K562 (cell line): ENCODE results near the gene PDE2A. TPM values are rescaled to one million over a fixed set of nuclear protein-coding genes. Genes with fewer than 3 reads are reported as not detected.

ENCODE experiments used
- ATAC-seq: fragments of 200-7000 bp; cut with Tn5 transposase; 3 replicates; pipeline ENCODE4 v1.9.1; 2020; ENCODE audit warnings: moderate library complexity
- BruUV-seq: library from RNA; stranded (reverse); fragments of 400-500 nt; replicated peaks from 2 replicates; lab custom pipeline; 2021; lab: Mats Ljungman, UMichigan
- CTCF ChIA-PET: fragments of 300-600 bp; formaldehyde crosslinking; extraction: SDS; loops from one replicate; lab custom pipeline; 2021; ENCODE audit warnings: low intra/inter-chr PET ratio; lab: Yijun Ruan, JAX
- POLR2A ChIA-PET: fragments of 300-600, 350-650 bp; sonication (Branson Sonifier 250); formaldehyde crosslinking; extraction: SDS; loops from one replicate; lab custom pipeline; 2021; ENCODE audit warnings: antibody characterized with exemption, inconsistent platforms; lab: Yijun Ruan, JAX
- DNase-seq, 4 experiments: peaks; one replicate each; pipeline versions ENCODE4 v3.0.0 to v3.0.0-alpha.2; 2011 to 2018; ENCODE audit warnings: low spot score in 3 of 4, mixed read lengths in 3 of 4; ENCODE audit errors: extremely low read depth in 1 of 4
- FAIRE-seq: peaks from 2 replicates; lab custom pipeline; 2011; peaks lifted over from hg19 to GRCh38; lab: Jason Lieb, UNC
- H2AFZ ChIP-seq: 2 replicates; pipeline ENCODE4 v1.6.0; 2011; ENCODE audit warnings: low read depth, low read length, control low read depth, inconsistent platforms
- H3K27ac ChIP-seq: fragments of 200-600 bp; 3 replicates; pipeline ENCODE4 v1.8.0; 2011; ENCODE audit warnings: low read depth, mild to moderate bottlenecking, control low read depth, inconsistent platforms, low read length, moderate library complexity, mixed read lengths; ENCODE audit errors: extremely low read depth
- H3K27me3 ChIP-seq, 2 experiments: fragments of 300-600 bp in 1 of 2; 2 replicates in 1 of 2; 3 replicates in 1 of 2; pipeline versions ENCODE4 v1.6.0 to v1.8.0; 2011; ENCODE audit warnings: inconsistent platforms in 2 of 2, low read length in 2 of 2, mild to moderate bottlenecking in 1 of 2, mixed read lengths in 1 of 2, moderate library complexity in 1 of 2; ENCODE audit not compliant: control insufficient read depth in 2 of 2, insufficient read depth in 2 of 2
- H3K36me3 ChIP-seq: fragments of 300-600 bp; 3 replicates; pipeline ENCODE4 v1.8.0; 2011; ENCODE audit warnings: mild to moderate bottlenecking, low read length, inconsistent platforms; ENCODE audit not compliant: control insufficient read depth, insufficient read depth
- H3K4me1 ChIP-seq, 2 experiments: fragments of 200-600 bp in 1 of 2; replicated peaks in 1 of 2; 2 replicates in 1 of 2; 3 replicates in 1 of 2; pipeline versions ENCODE4 v1.5.1 to v1.8.0; 2011; ENCODE audit warnings: inconsistent platforms in 2 of 2, low read length in 2 of 2, mild to moderate bottlenecking in 1 of 2, mixed read lengths in 1 of 2, moderate library complexity in 1 of 2; ENCODE audit not compliant: control insufficient read depth in 2 of 2, insufficient read depth in 2 of 2
- H3K4me2 ChIP-seq: 2 replicates; pipeline ENCODE4 v1.6.1; 2011; ENCODE audit warnings: low read length, control low read depth, inconsistent platforms, mixed read lengths; ENCODE audit not compliant: insufficient read depth
- H3K4me3 ChIP-seq: fragments of 200-600 bp; sonication (generic), shearing (Covaris generic); 2 replicates; pipeline ENCODE4 v1.5.1; 2016; ENCODE audit warnings: control low read depth, inconsistent platforms
- H3K79me2 ChIP-seq: fragments of 200-600 bp; 3 replicates; pipeline ENCODE4 v1.8.0; 2011; ENCODE audit warnings: low read length, inconsistent platforms; ENCODE audit not compliant: control insufficient read depth, insufficient read depth
- H3K9ac ChIP-seq, 2 experiments: 2 replicates each; pipeline versions ENCODE4 v1.6.0 to v1.6.1; 2011; ENCODE audit warnings: low read depth in 2 of 2, low read length in 2 of 2, control low read depth in 1 of 2, inconsistent platforms in 1 of 2, mild to moderate bottlenecking in 1 of 2, mixed read lengths in 1 of 2; ENCODE audit not compliant: insufficient read depth in 1 of 2
- H3K9me1 ChIP-seq: one replicate; pipeline ENCODE4 v1.6.0; 2011; ENCODE audit warnings: inconsistent platforms, mild to moderate bottlenecking, low read length, moderate library complexity; ENCODE audit not compliant: control insufficient read depth, insufficient read depth
- H3K9me3 ChIP-seq: replicated peaks from 2 replicates; pipeline ENCODE4 v1.5.1; 2011; ENCODE audit warnings: low read depth, low read length, inconsistent platforms; ENCODE audit not compliant: control insufficient read depth, insufficient read depth
- H4K20me1 ChIP-seq: replicated peaks from 2 replicates; pipeline ENCODE4 v1.6.1; 2011; ENCODE audit warnings: low read length, inconsistent platforms, mixed read lengths; ENCODE audit not compliant: control insufficient read depth, insufficient read depth
- ETV5 ChIP-seq: sonication (generic); formaldehyde crosslinking; IDR thresholded peaks from 2 replicates; pipeline ENCODE4 v1.4.0; 2020; ENCODE audit warnings: low read depth, mild to moderate bottlenecking, missing genetic modification reagents
- FOXJ2 ChIP-seq: fragments of 200-800 bp; sonication (Bioruptor generic); IDR thresholded peaks from 2 replicates; pipeline ENCODE4 v1.6.1; 2016; ENCODE audit warnings: missing genetic modification characterization, missing compliant biosample characterization
- GABPB1 ChIP-seq: sonication (generic); formaldehyde crosslinking; IDR thresholded peaks from 2 replicates; pipeline ENCODE4 v1.8.0; 2022; ENCODE audit warnings: mild to moderate bottlenecking, missing genetic modification reagents
- HNRNPUL1 ChIP-seq: fragments of 200-400 bp; formaldehyde crosslinking; IDR thresholded peaks from 2 replicates; pipeline ENCODE4 v1.6.1; 2017; ENCODE audit warnings: low read length
- MAZ ChIP-seq, 2 experiments: fragments of 450-650 bp in 1 of 2; sonication (generic) in 1 of 2; formaldehyde crosslinking; IDR thresholded peaks in 1 of 2; conservative IDR thresholded peaks in 1 of 2; 2 replicates each; pipeline versions ENCODE4 v1.4.0 to v1.5.0; 2020; ENCODE audit warnings: mild to moderate bottlenecking in 1 of 2, missing genetic modification reagents in 1 of 2
- MXD1 ChIP-seq: fragments of 250-450 bp; sonication (Bioruptor Pico); IDR thresholded peaks from 2 replicates; pipeline ENCODE4 v1.8.0; 2021; ENCODE audit warnings: borderline replicate concordance, mild to moderate bottlenecking, moderate library complexity; ENCODE audit not compliant: poor library complexity, severe bottlenecking
- POLR2G ChIP-seq: fragments of 200-400 bp; formaldehyde crosslinking; IDR thresholded peaks from 2 replicates; pipeline ENCODE4 v1.6.1; 2017; ENCODE audit warnings: low read depth, mild to moderate bottlenecking, antibody characterized with exemption, low read length, moderate library complexity
- PRMT5 ChIP-seq: sonication (generic); formaldehyde crosslinking; IDR thresholded peaks from 2 replicates; pipeline ENCODE4 v1.5.0; 2020; ENCODE audit warnings: missing genetic modification reagents
- RCOR1 ChIP-seq, 2 experiments: IDR thresholded peaks; 2 replicates each; pipeline ENCODE4 v1.6.1; 2012; ENCODE audit warnings: low read depth in 2 of 2, low read length in 2 of 2, borderline replicate concordance in 1 of 2, improper control_type of control experiment in 1 of 2
- SMARCC2 ChIP-seq: fragments of 450-650 bp; IDR thresholded peaks from 2 replicates; pipeline ENCODE4 v1.6.1; 2017; ENCODE audit warnings: antibody characterized with exemption, moderate library complexity, mild to moderate bottlenecking, low read depth
- SRF ChIP-seq, 2 experiments: fragments of 250-450, 450-650 bp in 1 of 2; sonication (Bioruptor Pico) in 1 of 2; sonication (generic) in 1 of 2; formaldehyde crosslinking; IDR thresholded peaks; 2 replicates each; pipeline versions ENCODE4 v1.5.0 to v1.5.1; 2020 to 2022; ENCODE audit warnings: mild to moderate bottlenecking in 1 of 2, missing genetic modification reagents in 1 of 2
- SRSF9 ChIP-seq: fragments of 200-400 bp; formaldehyde crosslinking; IDR thresholded peaks from 2 replicates; pipeline ENCODE4 v1.6.1; 2017; ENCODE audit warnings: low read depth, low read length, borderline replicate concordance
- ZBTB7A ChIP-seq: IDR thresholded peaks from 2 replicates; pipeline ENCODE4 v1.6.1; 2011; ENCODE audit warnings: low read depth, mild to moderate bottlenecking, low read length, moderate library complexity, borderline replicate concordance; ENCODE audit not compliant: control insufficient read depth
- ZNF146 ChIP-seq: IDR thresholded peaks from one replicate; pipeline ENCODE4 v1.6.1; 2018; ENCODE audit warnings: missing compliant biosample characterization; ENCODE audit not compliant: unreplicated experiment
- WGBS: fragments of 100-300 bp; shearing (Covaris generic); methylation state at CpG from one replicate; pipeline ENCODE4 v1.1.6; 2016; ENCODE audit warnings: low coverage, mixed read lengths; ENCODE audit not compliant: insufficient coverage; ENCODE audit errors: missing lambda C conversion rate; 5-methylcytosine and 5-hydroxymethylcytosine counted together
- in situ Hi-C: fragments of 300-500 bp; cut with MboI; formaldehyde crosslinking; loops from 4 replicates; pipeline ENCODE4 v1.15.0; 2018; ENCODE audit warnings: inconsistent platforms, mixed read lengths
- intact Hi-C: fragments of 100-400 bp; cut with micrococcal nuclease; formaldehyde crosslinking; loops from 2 replicates; pipeline ENCODE4 v1.14.2; 2022
- polyA plus RNA-seq, 8 experiments: library from polyadenylated mRNA; depleted of rRNA in 4 of 8; stranded (reverse) in 5 of 8; unstranded in 3 of 8; fragments of >200 nt; fragmentation: Nextera tagmentation in 2 of 8; fragmentation: Illumina TruSeq in 1 of 8; extraction: Ambion mirVana in 2 of 8; extraction: Trizol in 1 of 8; gene quantifications; 2 replicates each; pipeline versions ENCODE4 v1.2.1 to v1.2.3, GENCODE V29; 2011 to 2014; ENCODE audit warnings: inconsistent platforms in 1 of 8, missing spikeins in 1 of 8
- total RNA-seq, 7 experiments: library from RNA; depleted of rRNA in 6 of 7; stranded (reverse); fragments of >200 nt in 6 of 7; fragmentation: Illumina TruSeq in 2 of 7; extraction: Trizol in 2 of 7; gene quantifications; 2 replicates each; pipeline versions ENCODE4 v1.2.1 to v1.2.3, GENCODE V29; 2011 to 2021; ENCODE audit warnings: low replicate concordance in 1 of 7
- TF ChIP-seq, protein P1 (sequence below), 2 experiments: fragments of 450-650 bp; conservative IDR thresholded peaks; 2 replicates each; pipeline ENCODE4 v1.6.1; 2017; ENCODE audit warnings: mild to moderate bottlenecking in 2 of 2, moderate library complexity in 2 of 2
- TF ChIP-seq, protein P2 (sequence below): fragments of 450-650 bp; IDR thresholded peaks from 2 replicates; pipeline ENCODE4 v1.6.1; 2016

Gene PDE2A
- total and polyA plus RNA-seq, 9 of the 15 experiments (the other 6 are each of a cell fraction or from before 2014, with no cell fraction given), result 0.07 to 15.2 (median 1.6) TPM; not detected in 1

DNA sequence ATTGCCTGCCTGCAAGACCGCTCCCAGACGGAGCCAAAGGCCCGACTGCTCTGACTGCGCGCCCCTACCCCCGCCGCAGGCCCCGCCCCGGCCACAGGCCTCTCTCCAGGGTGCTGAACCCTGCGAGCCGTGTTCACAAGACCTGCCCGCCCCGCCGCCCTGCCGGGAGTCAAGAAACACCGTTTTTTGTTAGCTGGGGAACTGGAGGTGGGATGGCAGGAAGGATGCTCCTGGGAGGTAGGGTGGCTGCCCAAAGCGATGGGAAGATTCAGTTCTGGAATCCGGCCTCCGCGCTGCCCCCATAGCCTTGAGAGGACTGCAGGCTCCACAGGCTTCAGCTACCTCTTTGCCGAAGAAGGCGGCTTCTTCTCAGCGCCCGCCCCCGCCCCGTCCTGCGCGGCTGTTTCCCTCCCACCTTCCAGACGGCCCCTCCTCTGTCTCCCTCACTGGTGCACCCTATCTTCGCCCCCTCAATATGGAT lies 2.7 kb upstream of the PDE2A start:
- H3K4me3 ChIP-seq, result no peak overlapping the region
- no peak overlapping the region for H3K9ac ChIP-seq
- CTCF ChIA-PET, result no interaction called here
- H3K36me3 ChIP-seq, result no peaks in the 10 kb centered on the region
- no peaks in the 10 kb centered on the region for H3K9me3 ChIP-seq
- BruUV-seq, result no TSS peak
- H3K9me1 ChIP-seq, result no peaks in the 10 kb centered on the region
- H3K4me2 ChIP-seq, result no peak overlapping the region
- ATAC-seq (peak; percentile 95), DNase-seq (peak; percentile 73 to 96 (median 90)), FAIRE-seq (no peak)
- H4K20me1 ChIP-seq, result peaks cover 26% of the 10 kb centered on the region
- POLR2A ChIA-PET, result interaction anchor here (0.5 to 0.6 kb wide), 4 partner anchors 14 to 537 kb away, joined by 3 read pairs; no protein-coding TSS in a partner anchor
- H2AFZ ChIP-seq, result no peak overlapping the region
- no peaks in the 10 kb centered on the region for H3K79me2 ChIP-seq
- in situ Hi-C loops (loop anchor here (10.0 kb wide), 1 partner anchor 202 kb away; no protein-coding TSS in a partner anchor), intact Hi-C loops (no loop called here)
- 4% methylated on average over 16 of the region's 30 CpGs for WGBS
- H3K27me3 ChIP-seq, result peaks cover 7 to 67% of the 10 kb centered on the region in 2 experiments; a peak in 4 of 5 replicates
- H3K27ac ChIP-seq, result no peak overlapping the region
- peaks cover 0 to 20% of the 10 kb centered on the region in 2 experiments; a peak in 2 of 5 replicates for H3K4me1 ChIP-seq
- no peak for TF ChIP-seq SRSF9
- peak in 1 of 2 experiments; percentile 59; a peak in 1 of 4 replicates for TF ChIP-seq SRF (CRISPR knock-in tag; IDR thresholded peaks at IDR 0.05)
- no peak for TF ChIP-seq HNRNPUL1
- peak in 1 of 2 experiments; percentile 90; a peak in 2 of 4 replicates for TF ChIP-seq MAZ (CRISPR knock-in tag; conservative IDR thresholded peaks at IDR 0.05 in 1 of 2, IDR thresholded peaks at IDR 0.05 in 1 of 2)
- TF ChIP-seq GABPB1 (CRISPR knock-in tag), result 0 out of 2 replicates have a peak, but pooled peaks have one; percentile 44
- no peak for TF ChIP-seq ZNF146 (CRISPR knock-in tag)
- TF ChIP-seq MXD1 (CRISPR knock-in tag), result no peak
- TF ChIP-seq PRMT5 (CRISPR knock-in tag), result peak; percentile 83; the same call in 1 of the 2 replicates
- 0 out of 2 replicates have a peak, but pooled peaks have one; percentile 7 for TF ChIP-seq POLR2G
- TF ChIP-seq FOXJ2 (tag), result no peak
- no peak for TF ChIP-seq SMARCC2
- 0 out of 4 replicates have a peak, but pooled peaks of 1 of the 2 experiments have one; percentile 30 for TF ChIP-seq RCOR1 (IDR thresholded peaks at IDR 0.05; ENCODE audit: borderline replicate concordance in 1 of 2, low read depth in 2 of 2, low read length in 2 of 2)
- TF ChIP-seq, protein P1, sequence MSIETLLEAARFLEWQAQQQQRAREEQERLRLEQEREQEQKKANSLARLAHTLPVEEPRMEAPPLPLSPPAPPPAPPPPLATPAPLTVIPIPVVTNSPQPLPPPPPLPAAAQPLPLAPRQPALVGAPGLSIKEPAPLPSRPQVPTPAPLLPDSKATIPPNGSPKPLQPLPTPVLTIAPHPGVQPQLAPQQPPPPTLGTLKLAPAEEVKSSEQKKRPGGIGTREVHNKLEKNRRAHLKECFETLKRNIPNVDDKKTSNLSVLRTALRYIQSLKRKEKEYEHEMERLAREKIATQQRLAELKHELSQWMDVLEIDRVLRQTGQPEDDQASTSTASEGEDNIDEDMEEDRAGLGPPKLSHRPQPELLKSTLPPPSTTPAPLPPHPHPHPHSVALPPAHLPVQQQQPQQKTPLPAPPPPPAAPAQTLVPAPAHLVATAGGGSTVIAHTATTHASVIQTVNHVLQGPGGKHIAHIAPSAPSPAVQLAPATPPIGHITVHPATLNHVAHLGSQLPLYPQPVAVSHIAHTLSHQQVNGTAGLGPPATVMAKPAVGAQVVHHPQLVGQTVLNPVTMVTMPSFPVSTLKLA (conservative IDR thresholded peaks at IDR 0.05), result peak in 1 of 2 experiments; percentile 36; a peak in 1 of 4 replicates
- TF ChIP-seq, protein P2, sequence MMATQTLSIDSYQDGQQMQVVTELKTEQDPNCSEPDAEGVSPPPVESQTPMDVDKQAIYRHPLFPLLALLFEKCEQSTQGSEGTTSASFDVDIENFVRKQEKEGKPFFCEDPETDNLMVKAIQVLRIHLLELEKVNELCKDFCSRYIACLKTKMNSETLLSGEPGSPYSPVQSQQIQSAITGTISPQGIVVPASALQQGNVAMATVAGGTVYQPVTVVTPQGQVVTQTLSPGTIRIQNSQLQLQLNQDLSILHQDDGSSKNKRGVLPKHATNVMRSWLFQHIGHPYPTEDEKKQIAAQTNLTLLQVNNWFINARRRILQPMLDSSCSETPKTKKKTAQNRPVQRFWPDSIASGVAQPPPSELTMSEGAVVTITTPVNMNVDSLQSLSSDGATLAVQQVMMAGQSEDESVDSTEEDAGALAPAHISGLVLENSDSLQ, result no peak
- no peak for TF ChIP-seq ETV5 (CRISPR knock-in tag)
- peak; percentile 46; the same call in 1 of the 2 replicates for TF ChIP-seq ZBTB7A
